Suprapubic skin (tissue), 4 donors: Measurements from ENCODE around the gene NSD1. TPM values are rescaled to one million over a fixed set of nuclear protein-coding genes. Genes with fewer than 3 reads are reported as not detected.
A peak's percentile ranks its signal among the peaks of the same experiment; 100 is the strongest.
"Not testable (repeated sequence)": the region's sequence is repeated elsewhere in the genome, so short reads cannot be mapped to it uniquely, and the experiment has no call there.

Experiments used
- DNase-seq, 2 donors: peaks; one replicate each; pipeline ENCODE4 v3.0.0-alpha.2; 2019; ENCODE audit warnings: low spot score in 2 of 2
- H3K27ac ChIP-seq: fragments of 200-600 bp; sonication (generic); one replicate; pipeline ENCODE4 v1.5.1; 2019
- H3K27me3 ChIP-seq: fragments of 200-600 bp; sonication (generic); one replicate; pipeline ENCODE4 v1.5.1; 2019
- H3K36me3 ChIP-seq: fragments of 200-600 bp; sonication (generic); one replicate; pipeline ENCODE4 v1.5.1; 2019
- H3K4me1 ChIP-seq: fragments of 200-600 bp; sonication (generic); one replicate; pipeline ENCODE4 v1.5.1; 2019
- H3K4me3 ChIP-seq: fragments of 200-600 bp; sonication (generic); one replicate; pipeline ENCODE4 v1.5.1; 2019; ENCODE audit warnings: mild to moderate bottlenecking
- H3K9me3 ChIP-seq: fragments of 200-600 bp; sonication (generic); one replicate; pipeline ENCODE4 v1.5.1; 2019
- CTCF ChIP-seq, 2 donors: fragments of 200-600 bp in 1 of 2; fragments of 450-650 bp in 1 of 2; sonication (generic) in 1 of 2; IDR thresholded peaks; one replicate each; pipeline ENCODE4 v1.5.1; 2016 to 2019; ENCODE audit warnings: antibody characterized with exemption in 2 of 2, mild to moderate bottlenecking in 1 of 2, moderate library complexity in 1 of 2
- EP300 ChIP-seq: sonication (generic); formaldehyde crosslinking; IDR thresholded peaks from one replicate; pipeline ENCODE4 v1.6.1; 2017; ENCODE audit warnings: antibody characterized with exemption
- POLR2A ChIP-seq, 2 donors: fragments of 450-650 bp; IDR thresholded peaks; one replicate each; pipeline ENCODE4 v1.6.1; 2017; ENCODE audit warnings: antibody characterized with exemption in 2 of 2, mild to moderate bottlenecking in 2 of 2, moderate library complexity in 2 of 2
- POLR2AphosphoS5 ChIP-seq, 3 donors: sonication (generic); formaldehyde crosslinking; IDR thresholded peaks; one replicate each; pipeline ENCODE4 v1.6.1; 2017; ENCODE audit warnings: antibody characterized with exemption in 3 of 3
- WGBS: methylation state at CpG from one replicate; pipeline ENCODE4 v1.1.5; 2018; 5-methylcytosine and 5-hydroxymethylcytosine counted together
- total RNA-seq, 4 donors: library from RNA; depleted of rRNA; stranded (reverse); fragments of >200 nt; gene quantifications; one replicate each; pipeline ENCODE4 v1.1.0, GENCODE V29; 2016

NSD1 gene
- total RNA-seq, 4 donors from 2014 or later, result 36.0 to 67.9 (median 51.3) TPM

- H3K9me3 ChIP-seq, result no peaks in the 10 kb centered on the region
- H3K4me1 ChIP-seq, result peaks cover 45% of the 10 kb centered on the region
- no peak overlapping the region for H3K4me3 ChIP-seq
- DNase-seq, result no peak
- H3K27ac ChIP-seq, result no peak overlapping the region
- WGBS, result 84% methylated on average over 2 of the region's 2 CpGs
- H3K36me3 ChIP-seq, result peaks cover 52% of the 10 kb centered on the region
- TF ChIP-seq POLR2AphosphoS5 (IDR thresholded peaks at IDR 0.05) (no peak), CTCF (IDR thresholded peaks at IDR 0.05) (no peak), POLR2A (IDR thresholded peaks at IDR 0.05) (no peak), EP300 (no peak)
- no peaks in the 10 kb centered on the region for H3K27me3 ChIP-seq
Observed at GRCh38 chr5:177140312-177140711, 6.7 kb downstream of the NSD1 start.

GRCh38 chr5:177141496-177141895 lies 7.9 kb downstream of the NSD1 start:
- TF ChIP-seq EP300, result no peak
- no peak for TF ChIP-seq POLR2A (IDR thresholded peaks at IDR 0.05)

GRCh38 chr5:177142098-177142611 lies 8.6 kb downstream of the NSD1 start:
- WGBS, result 78% methylated on average over 2 of the region's 2 CpGs
- peaks cover 62% of the 10 kb centered on the region for H3K36me3 ChIP-seq
- H3K27me3 ChIP-seq, result no peaks in the 10 kb centered on the region
- no peak for DNase-seq
- peaks cover 27% of the 10 kb centered on the region for H3K4me1 ChIP-seq
- H3K27ac ChIP-seq, result no peak overlapping the region
- H3K4me3 ChIP-seq, result no peak overlapping the region
- TF ChIP-seq POLR2A (IDR thresholded peaks at IDR 0.05) (no peak), CTCF (IDR thresholded peaks at IDR 0.05) (no peak), EP300 (no peak), POLR2AphosphoS5 (IDR thresholded peaks at IDR 0.05) (no peak)
- no peaks in the 10 kb centered on the region for H3K9me3 ChIP-seq

More at GRCh38 chr5:177141496-177141895, 7.9 kb downstream of the NSD1 start:
- Histone ChIP-seq H3K27ac (no peak overlapping the region), H3K4me1 (peaks cover 33% of the 10 kb centered on the region), H3K27me3 (no peaks in the 10 kb centered on the region), H3K36me3 (peaks cover 56% of the 10 kb centered on the region), H3K4me3 (no peak overlapping the region), H3K9me3 (no peaks in the 10 kb centered on the region)
- WGBS, result 74% methylated on average over 3 of the region's 3 CpGs
- no peak for DNase-seq

GRCh38 chr5:177142778-177143177 lies 9.2 kb downstream of the NSD1 start:
- 95% methylated on average over 1 of the region's 1 CpG for WGBS
- TF ChIP-seq POLR2AphosphoS5 (IDR thresholded peaks at IDR 0.05) (no peak), POLR2A (IDR thresholded peaks at IDR 0.05) (no peak)

GRCh38 chr5:177146891-177147638 lies 13.5 kb downstream of the NSD1 start:
- Histone ChIP-seq H3K4me3 (no peak overlapping the region), H3K36me3 (peaks cover 70% of the 10 kb centered on the region), H3K27ac (no peak overlapping the region), H3K4me1 (no peaks in the 10 kb centered on the region), H3K27me3 (no peaks in the 10 kb centered on the region), H3K9me3 (no peaks in the 10 kb centered on the region)
- TF ChIP-seq POLR2AphosphoS5 (IDR thresholded peaks at IDR 0.05), result no peak
- TF ChIP-seq EP300, result no peak
- no peak for TF ChIP-seq CTCF (IDR thresholded peaks at IDR 0.05)
- TF ChIP-seq POLR2A (IDR thresholded peaks at IDR 0.05), result no peak
- DNase-seq, result peak in 1 of 2 donors; percentile 34
- WGBS, result 83% methylated on average over 17 of the region's 17 CpGs

More at GRCh38 chr5:177142778-177143177, 9.2 kb downstream of the NSD1 start:
- Histone ChIP-seq H3K36me3 (peaks cover 61% of the 10 kb centered on the region), H3K4me3 (no peak overlapping the region), H3K27me3 (no peaks in the 10 kb centered on the region), H3K4me1 (peaks cover 20% of the 10 kb centered on the region), H3K27ac (no peak overlapping the region), H3K9me3 (no peaks in the 10 kb centered on the region)
- no peak for DNase-seq

- 93% methylated on average over 17 of the region's 17 CpGs for WGBS
- H3K27ac ChIP-seq, result not testable (repeated sequence)
- peaks cover 52% of the 10 kb centered on the region for H3K36me3 ChIP-seq
Observed at GRCh38 chr5:177150061-177150460, 16.5 kb downstream of the NSD1 start.

More at GRCh38 chr5:177150061-177150460, 16.5 kb downstream of the NSD1 start:
- H3K9me3 ChIP-seq, H3K4me1 ChIP-seq, H3K4me3 ChIP-seq, H3K27me3 ChIP-seq: not testable (repeated sequence)
- DNase-seq, result peak in 1 of 2 donors; percentile 16
